Measurements from ENCODE around the gene EME1.

The EME1 gene

GRCh38 chr17:50354198-50354597 is 18.8 kb upstream of the EME1 start:
- DNase-seq (ENCODE audit: low read depth): no peak
- TF ChIP-seq, protein P1, sequence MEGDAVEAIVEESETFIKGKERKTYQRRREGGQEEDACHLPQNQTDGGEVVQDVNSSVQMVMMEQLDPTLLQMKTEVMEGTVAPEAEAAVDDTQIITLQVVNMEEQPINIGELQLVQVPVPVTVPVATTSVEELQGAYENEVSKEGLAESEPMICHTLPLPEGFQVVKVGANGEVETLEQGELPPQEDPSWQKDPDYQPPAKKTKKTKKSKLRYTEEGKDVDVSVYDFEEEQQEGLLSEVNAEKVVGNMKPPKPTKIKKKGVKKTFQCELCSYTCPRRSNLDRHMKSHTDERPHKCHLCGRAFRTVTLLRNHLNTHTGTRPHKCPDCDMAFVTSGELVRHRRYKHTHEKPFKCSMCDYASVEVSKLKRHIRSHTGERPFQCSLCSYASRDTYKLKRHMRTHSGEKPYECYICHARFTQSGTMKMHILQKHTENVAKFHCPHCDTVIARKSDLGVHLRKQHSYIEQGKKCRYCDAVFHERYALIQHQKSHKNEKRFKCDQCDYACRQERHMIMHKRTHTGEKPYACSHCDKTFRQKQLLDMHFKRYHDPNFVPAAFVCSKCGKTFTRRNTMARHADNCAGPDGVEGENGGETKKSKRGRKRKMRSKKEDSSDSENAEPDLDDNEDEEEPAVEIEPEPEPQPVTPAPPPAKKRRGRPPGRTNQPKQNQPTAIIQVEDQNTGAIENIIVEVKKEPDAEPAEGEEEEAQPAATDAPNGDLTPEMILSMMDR (conservative IDR thresholded peaks at IDR 0.05; ENCODE audit: low read depth, low read length): no peak
- H3K4me3 ChIP-seq (ENCODE audit: low read depth, low read length): no peak overlapping the region

DNA sequence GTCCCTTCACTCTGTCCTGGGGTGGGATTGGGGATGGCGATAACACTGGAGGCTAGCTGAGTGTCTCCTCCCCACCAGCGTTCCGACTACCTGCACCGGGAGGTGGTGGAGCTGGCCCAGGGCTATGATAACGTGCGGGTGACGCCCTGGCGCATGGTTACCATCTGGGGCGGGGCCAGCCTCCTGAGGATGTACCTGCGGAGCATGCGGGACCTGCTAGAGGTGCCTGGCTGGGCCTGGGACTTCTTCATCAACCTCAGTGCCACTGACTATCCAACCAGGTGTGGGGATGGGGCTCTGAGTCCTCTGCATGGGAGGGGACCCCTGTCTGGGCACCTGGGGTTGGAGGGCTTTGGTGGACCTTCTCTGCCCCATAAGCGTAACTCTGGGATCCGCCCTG is 18.3 kb upstream of the EME1 start:
- no peak for DNase-seq (ENCODE audit: low read depth)
- TF ChIP-seq, protein P1 (conservative IDR thresholded peaks at IDR 0.05; ENCODE audit: low read depth, low read length): no peak
- no peak overlapping the region for H3K4me3 ChIP-seq (ENCODE audit: low read depth, low read length)

DNA sequence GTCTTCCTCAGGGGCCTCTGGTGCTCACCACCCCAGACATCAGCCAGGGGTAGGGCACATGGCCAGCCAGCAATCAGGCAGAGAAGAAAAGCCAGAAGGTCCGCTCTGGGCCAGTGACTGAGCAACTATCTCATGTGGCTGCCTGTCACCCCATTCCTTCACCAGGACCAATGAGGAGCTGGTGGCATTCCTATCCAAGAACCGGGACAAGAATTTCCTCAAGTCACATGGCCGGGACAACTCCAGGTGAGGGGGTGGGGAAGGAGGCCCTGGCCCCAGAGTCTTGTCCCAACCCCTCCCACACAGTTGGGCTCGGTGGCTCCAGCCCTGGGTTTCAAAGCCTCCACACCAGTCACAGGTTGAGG is 17.7 kb upstream of the EME1 start:
- no peak for DNase-seq (ENCODE audit: low read depth)
- H3K4me3 ChIP-seq (ENCODE audit: low read depth, low read length): no peak overlapping the region
- TF ChIP-seq, protein P1 (conservative IDR thresholded peaks at IDR 0.05; ENCODE audit: low read depth, low read length): no peak

DNA sequence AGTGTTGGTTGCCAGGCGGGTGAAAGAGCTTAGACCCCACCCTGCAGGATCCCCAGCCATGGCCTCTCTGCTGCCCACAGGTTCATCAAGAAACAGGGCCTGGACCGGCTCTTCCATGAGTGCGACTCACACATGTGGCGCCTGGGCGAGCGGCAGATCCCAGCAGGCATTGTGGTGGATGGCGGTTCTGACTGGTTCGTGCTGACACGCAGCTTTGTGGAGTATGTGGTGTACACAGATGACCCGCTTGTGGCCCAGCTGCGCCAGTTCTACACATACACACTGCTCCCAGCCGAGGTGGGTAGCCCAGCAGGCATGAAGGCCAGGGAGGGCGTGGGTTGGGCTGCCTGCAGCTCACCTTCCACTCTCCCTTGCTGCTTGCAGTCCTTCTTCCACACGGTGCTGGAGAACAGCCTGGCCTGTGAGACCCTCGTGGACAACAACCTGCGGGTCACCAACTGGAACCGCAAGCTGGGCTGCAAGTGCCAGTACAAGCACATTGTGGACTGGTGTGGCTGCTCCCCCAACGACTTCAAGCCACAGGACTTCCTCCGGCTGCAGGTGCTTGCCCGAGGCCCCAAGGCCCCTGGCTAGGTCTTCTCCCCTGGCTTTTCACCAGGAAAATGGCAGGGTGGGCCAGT is 17.2 kb upstream of the EME1 start:
- H3K4me3 ChIP-seq (ENCODE audit: low read depth, low read length): no peak overlapping the region
- TF ChIP-seq, protein P1 (conservative IDR thresholded peaks at IDR 0.05; ENCODE audit: low read depth, low read length): no peak
- no peak for DNase-seq (ENCODE audit: low read depth)

GRCh38 chr17:50356418-50356817 is 16.6 kb upstream of the EME1 start:
- DNase-seq (ENCODE audit: low read depth): no peak
- TF ChIP-seq, protein P1 (conservative IDR thresholded peaks at IDR 0.05; ENCODE audit: low read depth, low read length): no peak
- H3K4me3 ChIP-seq (ENCODE audit: low read depth, low read length): no peak overlapping the region

DNA sequence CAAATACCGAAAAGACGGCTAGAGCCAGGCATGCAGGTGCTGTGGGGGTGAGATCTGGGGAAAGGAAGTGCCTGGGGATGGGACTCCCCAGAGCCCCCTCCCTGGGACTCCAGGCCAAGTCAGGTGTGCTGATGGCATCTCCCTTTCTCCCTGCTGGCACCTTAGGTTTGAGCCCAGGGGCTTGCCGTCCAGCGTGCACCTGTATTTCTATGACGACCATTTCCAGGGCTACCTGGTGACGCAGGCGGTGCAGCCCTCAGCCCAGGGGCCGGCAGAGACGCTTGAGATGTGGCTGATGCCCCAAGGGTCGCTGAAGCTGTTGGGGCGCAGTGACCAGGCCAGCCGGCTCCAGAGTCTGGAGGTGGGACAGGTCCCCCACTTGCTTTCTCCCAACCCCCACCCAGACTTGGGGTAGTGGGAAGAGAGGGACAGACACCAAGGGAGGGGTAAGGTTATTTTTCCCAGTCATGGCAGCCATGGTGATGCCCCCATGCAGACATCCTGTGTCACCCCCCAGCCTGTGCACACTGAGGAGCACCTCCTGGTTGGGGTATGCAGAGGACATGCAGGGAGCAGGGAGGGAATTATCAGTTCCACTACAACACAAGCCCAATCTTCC is 16.0 kb upstream of the EME1 start:
- DNase-seq (ENCODE audit: low read depth): no peak

More for the DNA sequence above, 16.0 kb upstream of the EME1 start:
- H3K4me3 ChIP-seq (ENCODE audit: low read depth, low read length): no peak overlapping the region
- TF ChIP-seq, protein P1 (conservative IDR thresholded peaks at IDR 0.05; ENCODE audit: low read depth, low read length): no peak

All from choroid plexus epithelial cell (primary cell).